Spinal cord (tissue), 10 donors: ENCODE measurements around the gene PLB1. TPM values are rescaled to one million over a fixed set of nuclear protein-coding genes. Genes with fewer than 3 reads are reported as not detected.

Experiments used
- DNase-seq, 6 donors: peaks; one replicate each; pipeline versions ENCODE4 v3.0.0 to v3.0.0-alpha.2; 2013 to 2015; ENCODE audit warnings: low spot score in 6 of 6, low read depth in 4 of 6
- H3K27ac ChIP-seq: one replicate; pipeline ENCODE4 v1.5.1; 2013; ENCODE audit warnings: low read depth, low read length, control low read depth
- H3K27me3 ChIP-seq: one replicate; pipeline ENCODE4 v1.6.1; 2013; ENCODE audit warnings: low read length; ENCODE audit not compliant: control insufficient read depth, insufficient read depth
- H3K36me3 ChIP-seq: one replicate; pipeline ENCODE4 v1.6.1; 2013; ENCODE audit warnings: low read length; ENCODE audit not compliant: control insufficient read depth, insufficient read depth
- H3K4me1 ChIP-seq: one replicate; pipeline ENCODE4 v1.6.1; 2013; ENCODE audit warnings: low read length; ENCODE audit not compliant: control insufficient read depth, insufficient read depth
- H3K4me3 ChIP-seq: one replicate; pipeline ENCODE4 v1.5.1; 2013; ENCODE audit warnings: low read depth, low read length, control low read depth
- H3K9me3 ChIP-seq: one replicate; pipeline ENCODE4 v1.6.1; 2013; ENCODE audit warnings: low read length; ENCODE audit not compliant: control insufficient read depth, insufficient read depth
- WGBS: methylation state at CpG from one replicate; pipeline ENCODE4 v1.1.5; 2013; ENCODE audit warnings: missing lambda C conversion rate; ENCODE audit not compliant: insufficient coverage; 5-methylcytosine and 5-hydroxymethylcytosine counted together
- polyA plus RNA-seq, 2 donors: library from polyadenylated mRNA; unstranded; fragments of 120-200 nt; gene quantifications; one replicate each; pipeline ENCODE4 v1.2.1, GENCODE V29; 2013; ENCODE audit not compliant: insufficient read length in 2 of 2
- total RNA-seq, 2 donors: library from RNA; depleted of rRNA in 1 of 2; stranded (reverse); fragments of 120-200 nt in 1 of 2; fragments of >200 nt in 1 of 2; gene quantifications; one replicate each; pipeline versions ENCODE4 v1.2.3 to v1.2.4, GENCODE V29; 2013 to 2014
- donor health status: healthy.

PLB1 gene
- total and polyA plus RNA-seq, 4 donors: 5.5 to 11.2 (median 10.6) TPM

- Histone ChIP-seq H3K9me3 (no peaks in the 10 kb centered on the region), H3K27me3 (no peaks in the 10 kb centered on the region), H3K4me3 (no peak overlapping the region), H3K27ac (no peak overlapping the region), H3K36me3 (no peaks in the 10 kb centered on the region), H3K4me1 (no peaks in the 10 kb centered on the region)
- WGBS: 89% methylated on average over 4 of the region's 4 CpGs
- DNase-seq: no peak
Measured at GRCh38 chr2:28650266-28650584, 154.4 kb downstream of the PLB1 start.

GRCh38 chr2:28652217-28652616 lies 156.4 kb downstream of the PLB1 start:
- no peak for DNase-seq
- Histone ChIP-seq H3K4me1 (no peaks in the 10 kb centered on the region), H3K27me3 (no peaks in the 10 kb centered on the region), H3K27ac (no peak overlapping the region), H3K9me3 (no peaks in the 10 kb centered on the region), H3K36me3 (no peaks in the 10 kb centered on the region), H3K4me3 (no peak overlapping the region)
- no CpG with 5 or more reads among the region's 1 CpG for WGBS

- no peaks in the 10 kb centered on the region for H3K4me1 ChIP-seq
- DNase-seq: no peak
- no peaks in the 10 kb centered on the region for H3K27me3 ChIP-seq
- no peak overlapping the region for H3K27ac ChIP-seq
- H3K4me3 ChIP-seq: no peak overlapping the region
- H3K9me3 ChIP-seq: no peaks in the 10 kb centered on the region
- H3K36me3 ChIP-seq: no peaks in the 10 kb centered on the region
- WGBS: no CpG with 5 or more reads among the region's 2 CpGs
Measured at GRCh38 chr2:28653892-28654662, 158.2 kb downstream of the PLB1 start.

- no peaks in the 10 kb centered on the region for H3K9me3 ChIP-seq
- H3K36me3 ChIP-seq: no peaks in the 10 kb centered on the region
- H3K4me3 ChIP-seq: no peak overlapping the region
- H3K27ac ChIP-seq: no peak overlapping the region
- no peak for DNase-seq
- 73% methylated on average over 6 of the region's 8 CpGs for WGBS
- H3K4me1 ChIP-seq: no peaks in the 10 kb centered on the region
- no peaks in the 10 kb centered on the region for H3K27me3 ChIP-seq
Measured at GRCh38 chr2:28654663-28655320, 158.9 kb downstream of the PLB1 start.

GRCh38 chr2:28656937-28657615 lies 161.2 kb downstream of the PLB1 start:
- H3K36me3 ChIP-seq: no peaks in the 10 kb centered on the region
- WGBS: 67% methylated on average over 4 of the region's 5 CpGs
- no peaks in the 10 kb centered on the region for H3K9me3 ChIP-seq
- no peak for DNase-seq
- H3K27ac ChIP-seq: no peak overlapping the region
- H3K27me3 ChIP-seq: no peaks in the 10 kb centered on the region
- H3K4me1 ChIP-seq: peaks cover 6% of the 10 kb centered on the region
- no peak overlapping the region for H3K4me3 ChIP-seq

- no peaks in the 10 kb centered on the region for H3K9me3 ChIP-seq
- WGBS: 57% methylated on average over 1 of the region's 1 CpG
- peaks cover 10% of the 10 kb centered on the region for H3K4me1 ChIP-seq
- H3K27me3 ChIP-seq: no peaks in the 10 kb centered on the region
- no peak overlapping the region for H3K27ac ChIP-seq
- no peak for DNase-seq
- no peaks in the 10 kb centered on the region for H3K36me3 ChIP-seq
- no peak overlapping the region for H3K4me3 ChIP-seq
Measured at GRCh38 chr2:28658369-28658768, 162.5 kb downstream of the PLB1 start.

- H3K4me1 ChIP-seq: peaks cover 13% of the 10 kb centered on the region
- H3K36me3 ChIP-seq: no peaks in the 10 kb centered on the region
- no peaks in the 10 kb centered on the region for H3K9me3 ChIP-seq
- H3K27me3 ChIP-seq: no peaks in the 10 kb centered on the region
- DNase-seq: no peak
- H3K27ac ChIP-seq: no peak overlapping the region
- H3K4me3 ChIP-seq: no peak overlapping the region
Measured at GRCh38 chr2:28659127-28659526, 163.3 kb downstream of the PLB1 start.

GRCh38 chr2:28661589-28662001 lies 165.7 kb downstream of the PLB1 start:
- peak in 1 of 6 donors; percentile 78 for DNase-seq
- no peak overlapping the region for H3K4me3 ChIP-seq
- H3K36me3 ChIP-seq: no peaks in the 10 kb centered on the region
- H3K9me3 ChIP-seq: no peaks in the 10 kb centered on the region
- peaks cover 27% of the 10 kb centered on the region for H3K4me1 ChIP-seq
- 54% methylated on average over 5 of the region's 5 CpGs for WGBS
- no peaks in the 10 kb centered on the region for H3K27me3 ChIP-seq
- H3K27ac ChIP-seq: peak overlapping the region; percentile 1

GRCh38 chr2:28662044-28662443 lies 166.2 kb downstream of the PLB1 start:
- Histone ChIP-seq H3K4me3 (no peak overlapping the region), H3K9me3 (no peaks in the 10 kb centered on the region), H3K4me1 (peaks cover 27% of the 10 kb centered on the region), H3K36me3 (no peaks in the 10 kb centered on the region), H3K27me3 (no peaks in the 10 kb centered on the region), H3K27ac (peak overlapping the region; percentile 1)
- no peak for DNase-seq
- WGBS: 100% methylated on average over 1 of the region's 1 CpG
